NCI-H69 (cell line): ENCODE results near the gene NEO1.

Experiments used
- DNase-seq: peaks from one replicate; lab custom pipeline; 2025; lab: John Stamatoyannopoulos, UW

NEO1 gene

GRCh38 chr15:73051807-73052652 lies at the start of gene NEO1:
TSS of gene NEO1 (plus strand) at chr15:73052463. CDS start at chr15:73052676, 213 bp downstream.
- peak; percentile 65 for DNase-seq

GRCh38 chr15:73004462-73004861 lies 47.8 kb upstream of the NEO1 start:
- DNase-seq: no peak

GRCh38 chr15:73005032-73005431 lies 47.2 kb upstream of the NEO1 start:
- DNase-seq: no peak

- DNase-seq: no peak
Observed at GRCh38 chr15:73005446-73005845, 46.8 kb upstream of the NEO1 start.

DNA sequence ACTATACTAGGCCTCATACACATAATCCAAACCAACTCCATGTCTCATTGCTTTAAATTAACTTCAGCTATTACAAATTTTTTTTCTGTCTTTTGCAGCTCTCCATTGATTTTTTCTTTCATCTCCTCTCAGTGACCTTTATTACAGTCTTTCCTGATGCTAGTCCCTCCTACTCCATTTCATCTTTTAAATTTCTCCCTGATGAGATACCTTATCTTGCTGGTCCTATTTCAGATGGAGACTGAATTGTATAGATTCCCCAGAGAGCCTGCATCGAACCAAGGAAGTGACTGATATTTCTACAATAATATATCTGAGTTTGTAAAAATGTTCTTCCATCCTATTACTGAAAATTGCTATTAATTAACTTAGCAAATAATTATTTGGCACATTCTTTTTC lies 45.7 kb upstream of the NEO1 start:
- no peak for DNase-seq

- no peak for DNase-seq
Observed at GRCh38 chr15:73009066-73010056, 42.9 kb upstream of the NEO1 start.

DNA sequence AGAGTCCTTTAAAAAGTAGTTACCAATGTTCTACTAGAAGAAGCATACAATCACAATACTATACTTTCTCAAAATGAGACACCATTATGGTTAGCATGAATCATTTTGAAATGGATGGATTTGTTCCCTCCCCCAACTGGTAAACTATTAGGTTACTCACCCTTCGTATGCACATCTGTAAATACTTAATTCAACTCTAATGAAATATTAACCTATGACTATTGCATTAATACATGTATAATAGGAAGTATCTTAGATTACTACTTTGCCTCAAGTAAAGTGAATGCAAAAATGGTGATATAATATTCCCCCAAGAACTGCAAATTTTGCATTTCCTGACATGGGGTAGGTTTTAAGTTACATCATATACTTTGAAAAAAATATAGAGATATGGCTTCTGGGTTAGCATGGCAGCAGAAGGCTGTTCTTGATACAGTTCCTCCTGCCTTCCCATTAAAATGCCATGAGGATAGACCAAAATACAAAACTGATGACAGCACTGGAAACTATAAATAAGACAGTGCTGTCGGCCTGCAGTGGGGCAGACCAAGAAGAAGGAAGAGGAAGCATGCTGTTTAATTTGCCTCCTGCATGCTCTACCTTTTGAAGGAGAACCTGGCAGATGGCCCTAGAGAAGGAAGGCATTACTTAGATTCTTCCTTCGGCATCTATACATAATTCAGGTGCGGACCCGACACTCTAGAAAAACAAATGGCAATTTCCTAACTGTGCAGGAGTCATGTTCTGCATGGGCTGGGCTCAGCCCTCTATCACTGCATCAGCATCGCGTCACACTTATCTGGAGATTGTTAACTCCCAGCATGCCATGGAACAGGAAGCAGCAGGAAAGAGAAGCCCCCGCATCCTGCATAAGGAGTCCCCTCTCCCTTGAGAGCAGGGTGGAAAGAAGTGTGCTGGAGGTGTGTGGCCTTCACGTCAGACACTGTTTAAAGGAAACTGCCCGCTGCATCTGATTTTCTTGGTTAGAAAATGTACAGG lies 41.8 kb upstream of the NEO1 start:
- no peak for DNase-seq

GRCh38 chr15:73014904-73015303 lies 37.4 kb upstream of the NEO1 start:
- no peak for DNase-seq

DNA sequence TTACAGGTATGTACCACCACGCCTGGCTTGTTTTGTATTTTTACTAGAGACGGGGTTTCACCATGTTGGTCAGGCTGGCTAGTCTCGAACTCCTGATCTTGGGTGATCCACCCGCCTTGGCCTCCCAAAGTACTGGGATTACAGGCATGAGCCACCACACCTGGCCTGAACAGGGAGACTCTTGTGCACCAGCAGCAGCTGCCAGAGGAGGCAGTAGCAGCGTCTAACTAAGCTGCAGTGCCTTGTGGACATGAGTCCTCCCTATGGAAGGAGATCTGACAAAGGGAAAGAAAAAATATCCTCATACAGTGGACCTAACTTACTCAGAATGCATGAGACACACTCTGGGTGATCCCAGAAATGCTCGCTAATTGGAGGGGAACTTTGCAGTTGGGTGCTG lies 36.8 kb upstream of the NEO1 start:
- no peak for DNase-seq

GRCh38 chr15:73017987-73018386 lies 34.3 kb upstream of the NEO1 start:
- DNase-seq: no peak

DNA sequence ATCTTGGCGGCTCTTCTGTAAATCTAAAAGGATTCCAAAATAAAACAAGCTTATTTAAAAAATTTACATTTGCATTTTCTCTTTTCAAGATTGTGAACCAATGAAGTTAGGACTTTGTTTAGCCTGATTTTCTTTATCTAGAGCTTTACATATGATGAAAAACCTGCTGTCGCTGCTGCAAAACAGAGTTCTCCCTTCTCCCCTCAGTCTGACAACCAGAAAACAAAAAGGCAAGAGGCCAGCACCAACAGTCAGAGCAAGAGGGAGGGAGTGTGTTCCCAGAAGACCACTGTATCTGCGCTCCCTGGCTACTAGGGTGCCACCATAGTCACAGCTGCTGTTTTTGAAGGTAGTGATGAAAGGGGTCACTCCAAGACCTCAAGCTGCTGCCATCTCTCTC lies 33.1 kb upstream of the NEO1 start:
- no peak for DNase-seq

DNA sequence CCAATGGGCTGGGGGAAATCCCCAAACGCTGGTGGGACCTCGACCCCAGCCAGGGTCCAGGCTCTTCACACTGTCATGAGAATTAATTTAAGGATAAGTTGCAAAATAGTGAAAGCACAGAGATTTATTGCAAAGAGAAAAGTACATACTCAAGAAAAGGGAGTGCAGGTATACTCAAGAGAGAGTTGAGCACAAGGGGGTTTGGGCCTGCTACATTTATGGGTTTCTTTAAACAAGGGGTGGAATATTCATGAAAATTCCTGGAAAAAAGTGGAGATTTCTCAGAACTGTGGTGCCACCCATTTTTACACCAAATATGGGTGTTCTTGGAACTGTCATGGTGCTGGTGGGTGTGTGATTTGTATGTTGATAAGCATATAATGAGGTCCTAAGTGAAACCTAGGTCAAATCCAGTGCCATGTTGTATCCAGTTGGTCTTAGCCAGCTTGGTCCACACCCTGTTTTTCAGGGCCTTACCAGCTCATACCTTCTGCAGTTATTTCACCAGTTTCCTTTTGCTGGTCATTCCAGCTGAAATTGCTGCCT lies 32.6 kb upstream of the NEO1 start:
- no peak for DNase-seq

DNA sequence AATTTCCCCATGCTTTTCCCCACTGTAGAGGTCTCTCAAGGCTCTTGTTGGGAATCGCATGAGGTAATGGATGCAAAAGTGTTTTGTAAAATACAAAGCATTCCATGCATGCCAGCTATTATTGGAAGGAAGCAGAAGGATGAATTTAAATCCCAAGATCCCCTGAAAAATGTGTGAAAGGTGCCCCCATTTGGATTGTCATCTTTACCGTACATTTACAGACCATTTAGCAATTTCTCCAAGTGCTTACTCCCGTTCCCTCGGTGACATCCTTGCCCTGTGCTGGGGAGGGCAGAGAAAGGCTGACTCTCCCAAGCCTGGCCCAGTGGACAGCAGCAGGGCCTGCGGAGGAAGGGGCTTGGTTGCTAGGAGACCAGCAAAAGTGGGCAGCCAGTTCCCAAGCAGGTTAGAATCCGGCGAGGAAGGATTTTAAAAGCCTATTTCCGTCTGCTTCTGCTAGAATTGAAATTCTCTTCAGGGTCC lies 31.1 kb upstream of the NEO1 start:
- DNase-seq: no peak

DNA sequence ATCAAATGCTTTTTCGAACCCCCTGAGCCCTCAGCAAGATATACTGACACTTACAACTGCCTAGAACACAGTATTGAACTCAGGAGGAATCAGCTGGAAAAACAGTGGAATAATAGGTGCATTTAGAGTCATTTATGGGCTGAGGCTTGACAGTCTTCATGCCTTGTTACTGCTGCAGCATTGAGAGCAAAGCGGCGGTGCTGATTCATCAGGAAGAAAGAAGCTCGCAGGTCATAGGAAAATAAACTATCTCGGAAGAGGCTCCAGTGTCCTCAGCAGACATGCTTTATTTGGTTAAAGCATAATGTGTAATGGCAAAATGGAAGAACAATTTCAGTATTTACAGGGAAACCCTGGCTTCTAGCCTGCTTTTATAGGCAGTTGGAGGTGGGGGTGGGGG lies 30.1 kb upstream of the NEO1 start:
- no peak for DNase-seq

DNA sequence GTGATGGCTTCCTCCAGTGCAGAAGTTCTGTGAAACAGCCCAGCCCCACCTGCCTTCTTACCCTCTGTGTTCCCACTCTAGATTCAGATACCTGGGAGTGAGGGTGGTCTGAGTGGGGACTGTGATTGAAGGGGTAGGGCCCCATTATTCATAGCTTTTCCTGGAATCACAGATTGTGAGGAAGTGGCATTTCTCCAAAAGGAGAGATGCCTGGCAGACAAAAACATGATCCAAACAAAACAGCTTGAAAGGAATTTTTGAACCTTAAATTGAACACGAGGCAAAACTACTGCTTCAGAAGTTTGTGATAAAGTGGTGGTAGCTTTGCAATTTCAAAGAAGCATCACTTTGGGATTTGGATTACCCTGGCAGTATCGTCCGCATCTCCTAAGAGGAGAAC lies 29.2 kb upstream of the NEO1 start:
- DNase-seq: no peak

GRCh38 chr15:73024168-73024567 lies 28.1 kb upstream of the NEO1 start:
- DNase-seq: no peak

GRCh38 chr15:73026511-73027054 lies 25.7 kb upstream of the NEO1 start:
- DNase-seq: no peak

- DNase-seq: no peak
Observed at GRCh38 chr15:73028031-73028430, 24.2 kb upstream of the NEO1 start.

GRCh38 chr15:73028831-73029451 lies 23.3 kb upstream of the NEO1 start:
- DNase-seq: no peak

DNA sequence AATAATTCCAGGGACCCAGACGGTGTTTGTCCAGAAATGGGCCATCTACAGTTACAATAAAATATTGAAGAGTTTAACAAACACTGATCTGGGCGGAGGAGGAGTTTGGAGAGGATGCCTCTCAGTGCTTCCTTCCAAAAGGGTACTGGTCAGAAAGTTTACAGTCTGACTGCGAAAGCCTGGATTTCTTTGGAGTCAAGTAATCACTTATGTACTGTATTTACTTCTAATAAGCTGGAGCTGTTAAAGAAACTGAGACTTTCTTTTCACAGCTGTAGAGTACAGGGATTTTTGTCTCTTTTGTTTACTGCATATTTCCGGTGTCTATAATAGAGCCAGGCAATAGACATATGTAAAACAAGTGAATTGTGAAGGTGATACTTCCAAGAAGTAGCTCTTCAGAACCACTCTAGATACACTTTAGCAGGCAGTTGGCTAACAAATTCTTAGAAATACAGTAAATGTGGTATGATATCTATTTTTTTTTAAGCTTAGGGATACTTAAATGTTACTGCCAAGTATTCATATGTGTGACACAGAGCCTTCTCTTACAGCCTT lies 22.1 kb upstream of the NEO1 start:
- no peak for DNase-seq
